ENCODE data around the gene CHIA. TPM values are rescaled to one million over a fixed set of nuclear protein-coding genes. Genes with fewer than 3 reads are reported as not detected.
A peak's percentile ranks its signal among the peaks of the same experiment; 100 is the strongest.

Gene CHIA
- total and polyA plus RNA-seq, 2 donors (not counting 1 experiment from before 2014, with no cell fraction given) = not detected

GRCh38 chr1:111271464-111271801 is 19.2 kb upstream of the CHIA start:
- Histone ChIP-seq H3K4me3 (replicated peaks in 1 of 4; ENCODE audit: control extremely low read depth in 1 of 4, insufficient read depth in 1 of 4, low read depth in 3 of 4, low read length in 4 of 4) (no peak overlapping the region), H3K4me2 (ENCODE audit: extremely low read depth, insufficient read depth, low read length) (no peak overlapping the region), H3K9me3 (ENCODE audit: control insufficient read depth, insufficient read depth, low read depth, low read length) (no peaks in the 10 kb centered on the region), H3K9ac (ENCODE audit: insufficient read depth, low read length) (no peak overlapping the region), H3K4me1 (ENCODE audit: control insufficient read depth, extremely low read depth, insufficient read depth, low read length) (no peaks in the 10 kb centered on the region), H4K20me1 (ENCODE audit: control insufficient read depth, extremely low read depth, insufficient read depth, low read length) (no peaks in the 10 kb centered on the region), H3K79me2 (ENCODE audit: control insufficient read depth, insufficient read depth, low read length) (no peaks in the 10 kb centered on the region), H2AFZ (ENCODE audit: low read length) (no peak overlapping the region), H3K27me3 (ENCODE audit: control insufficient read depth, insufficient read depth, low read length) (peaks cover 25% of the 10 kb centered on the region), H3K36me3 (ENCODE audit: control insufficient read depth, insufficient read depth, low read length) (no peaks in the 10 kb centered on the region), H3K27ac (ENCODE audit: insufficient read depth, low read length) (no peak overlapping the region)
- no peak for DNase-seq (ENCODE audit: low read depth in 2 of 2)
- TF ChIP-seq CTCF (conservative IDR thresholded peaks at IDR 0.05 in 1 of 2, IDR thresholded peaks at IDR 0.05 in 1 of 2; ENCODE audit: low read depth in 1 of 2, low read length in 2 of 2) = no peak

- H3K79me2 ChIP-seq (ENCODE audit: control insufficient read depth, insufficient read depth, low read length) = no peaks in the 10 kb centered on the region
- no peak overlapping the region for H3K27ac ChIP-seq (ENCODE audit: insufficient read depth, low read length)
- H3K9ac ChIP-seq (ENCODE audit: insufficient read depth, low read length) = no peak overlapping the region
- peaks cover 25% of the 10 kb centered on the region for H3K27me3 ChIP-seq (ENCODE audit: control insufficient read depth, insufficient read depth, low read length)
- no peaks in the 10 kb centered on the region for H3K4me1 ChIP-seq (ENCODE audit: control insufficient read depth, extremely low read depth, insufficient read depth, low read length)
- no peaks in the 10 kb centered on the region for H4K20me1 ChIP-seq (ENCODE audit: control insufficient read depth, extremely low read depth, insufficient read depth, low read length)
- TF ChIP-seq CTCF (conservative IDR thresholded peaks at IDR 0.05 in 1 of 2, IDR thresholded peaks at IDR 0.05 in 1 of 2; ENCODE audit: low read depth in 1 of 2, low read length in 2 of 2) (no peak), EZH2 (IDR thresholded peaks at IDR 0.05; ENCODE audit: low read length, missing control alignments) (no peak)
- no peak for DNase-seq (ENCODE audit: low read depth in 2 of 2)
- H3K36me3 ChIP-seq (ENCODE audit: control insufficient read depth, insufficient read depth, low read length) = no peaks in the 10 kb centered on the region
- no peak overlapping the region for H2AFZ ChIP-seq (ENCODE audit: low read length)
- H3K4me3 ChIP-seq (replicated peaks in 1 of 4; ENCODE audit: control extremely low read depth in 1 of 4, insufficient read depth in 1 of 4, low read depth in 3 of 4, low read length in 4 of 4) = no peak overlapping the region
- H3K9me3 ChIP-seq (ENCODE audit: control insufficient read depth, insufficient read depth, low read depth, low read length) = no peaks in the 10 kb centered on the region
- no peak overlapping the region for H3K4me2 ChIP-seq (ENCODE audit: extremely low read depth, insufficient read depth, low read length)
Observed at GRCh38 chr1:111272081-111272480, 18.6 kb upstream of the CHIA start.

GRCh38 chr1:111274653-111275052 is 16.0 kb upstream of the CHIA start:
- Histone ChIP-seq H3K9ac (ENCODE audit: insufficient read depth, low read length) (no peak overlapping the region), H3K4me3 (replicated peaks in 1 of 4; ENCODE audit: control extremely low read depth in 1 of 4, insufficient read depth in 1 of 4, low read depth in 3 of 4, low read length in 4 of 4) (peak overlapping the region in 1 of 4 experiments; percentile 31), H3K36me3 (ENCODE audit: control insufficient read depth, insufficient read depth, low read length) (no peaks in the 10 kb centered on the region), H3K27ac (ENCODE audit: insufficient read depth, low read length) (no peak overlapping the region), H3K79me2 (ENCODE audit: control insufficient read depth, insufficient read depth, low read length) (no peaks in the 10 kb centered on the region), H3K9me3 (ENCODE audit: control insufficient read depth, insufficient read depth, low read depth, low read length) (no peaks in the 10 kb centered on the region), H3K4me2 (ENCODE audit: extremely low read depth, insufficient read depth, low read length) (peak overlapping the region; percentile 15), H3K4me1 (ENCODE audit: control insufficient read depth, extremely low read depth, insufficient read depth, low read length) (no peaks in the 10 kb centered on the region), H3K27me3 (ENCODE audit: control insufficient read depth, insufficient read depth, low read length) (peaks cover 25% of the 10 kb centered on the region), H4K20me1 (ENCODE audit: control insufficient read depth, extremely low read depth, insufficient read depth, low read length) (no peaks in the 10 kb centered on the region), H2AFZ (ENCODE audit: low read length) (no peak overlapping the region)
- DNase-seq (ENCODE audit: low read depth in 2 of 2) = no peak
- TF ChIP-seq CTCF (conservative IDR thresholded peaks at IDR 0.05 in 1 of 2, IDR thresholded peaks at IDR 0.05 in 1 of 2; ENCODE audit: low read depth in 1 of 2, low read length in 2 of 2) = no peak
- no peak for TF ChIP-seq EZH2 (IDR thresholded peaks at IDR 0.05; ENCODE audit: low read length, missing control alignments)

All from fibroblast of lung (primary cell).